SK-N-SH treated with all-trans-retinoic acid at 6 μM for 48 hours (cell line): ENCODE measurements around the gene ASF1B.

Source experiments
- ARNTL ChIP-seq: fragments of 450-650 bp; formaldehyde crosslinking; IDR thresholded peaks from 2 replicates; pipeline ENCODE4 v1.5.0; 2020; ENCODE audit warnings: low read depth, mild to moderate bottlenecking, moderate library complexity, borderline replicate concordance
- CREB5 ChIP-seq: fragments of 250-450 bp; sonication (Bioruptor Pico); IDR thresholded peaks from 2 replicates; pipeline ENCODE4 v1.5.1; 2020; ENCODE audit warnings: low read depth, mild to moderate bottlenecking, moderate library complexity
- CSDC2 ChIP-seq: fragments of 250-450 bp; sonication (Bioruptor Pico); IDR thresholded peaks from 2 replicates; pipeline ENCODE4 v1.5.0; 2020; ENCODE audit warnings: mild to moderate bottlenecking, moderate library complexity
- GLIS3 ChIP-seq: fragments of 250-450 bp; sonication (Bioruptor Pico); IDR thresholded peaks from 2 replicates; pipeline ENCODE4 v1.5.0; 2020; ENCODE audit warnings: mild to moderate bottlenecking, moderate library complexity
- PATZ1 ChIP-seq: fragments of 250-450 bp; sonication (Bioruptor Pico); IDR thresholded peaks from 2 replicates; pipeline ENCODE4 v1.8.0; 2020; ENCODE audit warnings: mild to moderate bottlenecking, moderate library complexity, borderline replicate concordance
- RARB ChIP-seq: fragments of 250-450 bp; sonication (Bioruptor Pico); IDR thresholded peaks from 2 replicates; pipeline ENCODE4 v1.8.0; 2021; ENCODE audit warnings: mild to moderate bottlenecking, moderate library complexity
- SNAI2 ChIP-seq: fragments of 250-450 bp; sonication (Bioruptor Pico); IDR thresholded peaks from 2 replicates; pipeline ENCODE4 v1.5.0; 2020; ENCODE audit warnings: mild to moderate bottlenecking, moderate library complexity
- TCF4 ChIP-seq: fragments of 250-450 bp; sonication (Bioruptor Pico); IDR thresholded peaks from 2 replicates; pipeline ENCODE4 v1.8.0; 2021; ENCODE audit warnings: mild to moderate bottlenecking, moderate library complexity, borderline replicate concordance
- TOX ChIP-seq: fragments of 250-450 bp; sonication (Bioruptor Pico); IDR thresholded peaks from 2 replicates; pipeline ENCODE4 v1.8.0; 2021; ENCODE audit warnings: mild to moderate bottlenecking, moderate library complexity, borderline replicate concordance
- TSHZ2 ChIP-seq: fragments of 250-450 bp; sonication (Bioruptor Pico); IDR thresholded peaks from 2 replicates; pipeline ENCODE4 v1.5.0; 2020; ENCODE audit warnings: mild to moderate bottlenecking, moderate library complexity
- ZFP3 ChIP-seq: fragments of 250-450 bp; sonication (Bioruptor Pico); IDR thresholded peaks from 2 replicates; pipeline ENCODE4 v1.5.0; 2020; ENCODE audit warnings: mild to moderate bottlenecking, moderate library complexity
- ZFP30 ChIP-seq: fragments of 450-650 bp; formaldehyde crosslinking; IDR thresholded peaks from 2 replicates; pipeline ENCODE4 v1.5.0; 2022; ENCODE audit warnings: mild to moderate bottlenecking, moderate library complexity
- ZNF8 ChIP-seq: fragments of 450-650 bp; formaldehyde crosslinking; IDR thresholded peaks from 2 replicates; pipeline ENCODE4 v1.5.0; 2020; ENCODE audit warnings: mild to moderate bottlenecking, moderate library complexity

- TF ChIP-seq CREB5 (CRISPR knock-in tag) = no peak
- TF ChIP-seq ZFP3 (CRISPR knock-in tag) = no peak
- no peak for TF ChIP-seq ZFP30
- TF ChIP-seq CSDC2 (CRISPR knock-in tag) = no peak
- TF ChIP-seq TCF4 (CRISPR knock-in tag) = no peak
- no peak for TF ChIP-seq TSHZ2
- TF ChIP-seq ARNTL (CRISPR knock-in tag) = no peak
- no peak for TF ChIP-seq RARB
- no peak for TF ChIP-seq PATZ1
- TF ChIP-seq TOX (CRISPR knock-in tag) = no peak
- no peak for TF ChIP-seq SNAI2
- TF ChIP-seq GLIS3 = no peak
- no peak for TF ChIP-seq ZNF8
Observed at GRCh38 chr19:14105680-14106079, 30.7 kb downstream of the ASF1B start.
